Tongue (tissue), 2 donors: ENCODE measurements around the gene NFATC2IP. TPM values are rescaled to one million over a fixed set of nuclear protein-coding genes. Genes with fewer than 3 reads are reported as not detected.
"Not testable (repeated sequence)": the region's sequence is repeated elsewhere in the genome, so short reads cannot be mapped to it uniquely, and the experiment has no call there.

Experiments used
- DNase-seq: peaks from one replicate; pipeline ENCODE4 v3.0.0-alpha.2; 2015
- total RNA-seq: library from RNA; depleted of rRNA; stranded (reverse); fragments of >200 nt; gene quantifications from one replicate; pipeline ENCODE4 v1.2.3, GENCODE V29; 2014

The NFATC2IP gene
- total RNA-seq, 1 donor from 2014 or later: 19.1 TPM

DNA sequence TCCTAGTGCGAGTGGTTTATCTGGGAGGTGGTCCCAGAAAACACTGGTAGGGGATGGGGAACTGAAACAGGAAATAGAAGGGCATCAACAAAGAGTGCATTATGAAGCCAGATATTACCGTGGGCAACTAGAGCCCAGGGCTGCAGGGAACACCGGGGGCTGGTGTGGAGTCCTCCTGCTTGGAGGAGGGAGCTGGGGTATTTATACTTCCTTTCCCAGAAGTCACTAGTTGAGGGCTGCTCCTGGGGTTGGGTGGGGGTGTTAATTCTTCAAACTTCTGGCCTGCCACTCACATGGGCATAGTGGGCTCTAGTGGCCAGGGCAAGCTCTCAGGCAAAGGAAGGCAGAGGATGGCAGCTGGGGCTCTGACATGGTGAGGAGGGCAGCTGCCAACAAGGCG, 48.8 kb downstream of the NFATC2IP start:
- DNase-seq: no peak

DNA sequence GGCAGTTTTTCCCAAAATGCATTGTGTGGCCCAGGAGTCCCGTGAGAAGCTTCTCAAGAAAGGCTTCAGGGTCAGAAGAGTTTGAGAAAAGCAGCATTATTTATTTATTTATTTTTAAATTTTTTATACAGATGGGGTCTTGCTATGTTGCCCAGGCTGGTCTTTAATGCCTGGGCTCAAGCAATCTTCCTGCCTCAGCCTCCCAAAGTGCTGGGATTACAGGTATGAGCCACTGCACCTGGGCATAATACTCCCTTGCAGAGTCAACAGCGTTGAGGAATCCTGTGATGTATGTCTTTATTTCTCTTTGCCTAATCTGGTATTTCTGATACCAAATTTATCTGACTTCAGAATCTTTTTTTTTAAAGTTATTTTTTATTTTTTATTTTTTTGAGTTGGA, 49.3 kb downstream of the NFATC2IP start:
- no peak for DNase-seq

DNA sequence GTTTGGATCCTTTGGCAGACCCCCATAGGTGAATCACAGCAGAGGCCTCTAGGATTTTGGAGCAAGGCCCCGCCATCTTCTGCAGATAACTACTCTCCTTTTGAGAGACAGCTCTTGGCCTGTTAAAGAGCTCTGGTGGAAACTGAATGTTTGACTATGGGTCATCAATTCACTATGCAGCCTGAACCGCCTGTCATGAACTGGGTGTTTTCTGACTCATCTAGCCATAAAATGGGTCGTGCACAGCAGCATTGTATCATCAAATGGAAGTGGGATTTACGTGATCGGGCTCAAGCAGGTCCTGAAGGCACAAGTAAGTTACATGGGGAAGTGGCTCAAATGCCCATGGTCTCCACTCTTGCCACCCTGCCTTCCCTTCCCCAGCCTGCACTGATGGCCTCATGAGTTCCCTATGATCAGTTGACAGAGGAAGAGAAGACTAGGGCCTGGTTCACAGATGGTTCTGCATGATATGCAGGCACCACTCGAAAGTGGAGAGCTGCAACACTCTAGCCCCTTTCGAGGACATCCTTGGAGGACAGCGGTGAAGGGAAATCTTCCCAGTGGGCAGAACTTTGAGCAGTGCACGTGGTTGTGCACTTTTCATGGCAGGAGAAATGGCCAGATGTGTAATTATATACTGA, 53.9 kb downstream of the NFATC2IP start:
- not testable (repeated sequence) for DNase-seq

DNA sequence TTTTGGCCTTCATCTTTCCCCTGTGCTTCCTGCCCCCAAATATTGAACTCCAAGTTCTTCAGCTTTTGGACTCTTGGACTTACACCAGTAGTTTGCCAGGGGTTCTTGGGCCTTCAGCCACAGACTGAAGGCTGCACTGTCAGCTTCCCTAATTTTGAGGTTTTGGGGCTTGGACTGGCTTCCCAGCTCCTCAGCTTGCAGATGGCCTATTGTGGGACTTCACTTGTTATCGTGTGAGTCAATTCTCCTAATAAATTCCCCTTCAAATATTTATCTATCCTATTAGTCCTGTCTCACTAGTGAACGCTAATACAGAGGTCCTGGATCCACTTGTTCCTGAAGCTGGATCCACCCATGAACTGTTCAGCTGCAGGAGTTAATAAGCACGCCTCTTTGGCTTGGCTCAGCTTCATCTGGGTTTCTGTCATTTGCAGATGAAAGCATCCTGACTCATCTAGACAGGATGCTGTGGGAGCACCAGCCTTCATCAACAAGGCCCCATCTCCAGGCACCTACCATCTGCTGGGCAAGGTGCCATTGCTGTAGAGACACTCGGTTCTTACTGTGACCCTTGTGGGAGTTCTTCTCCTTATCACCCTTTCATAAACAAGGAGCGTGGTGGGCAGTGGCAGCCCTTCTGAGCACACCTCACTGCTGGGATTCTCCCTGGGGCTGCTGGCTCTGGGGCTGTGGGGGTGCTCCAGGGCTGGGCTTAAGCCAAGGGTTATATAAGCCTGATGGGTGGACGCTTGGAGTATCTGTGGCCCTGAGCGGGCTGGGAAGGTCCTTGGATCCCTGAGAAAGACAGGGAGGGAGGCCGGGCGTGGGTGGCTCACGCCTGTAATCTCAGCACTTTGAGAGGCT, 57.2 kb downstream of the NFATC2IP start:
- DNase-seq: no peak

DNA sequence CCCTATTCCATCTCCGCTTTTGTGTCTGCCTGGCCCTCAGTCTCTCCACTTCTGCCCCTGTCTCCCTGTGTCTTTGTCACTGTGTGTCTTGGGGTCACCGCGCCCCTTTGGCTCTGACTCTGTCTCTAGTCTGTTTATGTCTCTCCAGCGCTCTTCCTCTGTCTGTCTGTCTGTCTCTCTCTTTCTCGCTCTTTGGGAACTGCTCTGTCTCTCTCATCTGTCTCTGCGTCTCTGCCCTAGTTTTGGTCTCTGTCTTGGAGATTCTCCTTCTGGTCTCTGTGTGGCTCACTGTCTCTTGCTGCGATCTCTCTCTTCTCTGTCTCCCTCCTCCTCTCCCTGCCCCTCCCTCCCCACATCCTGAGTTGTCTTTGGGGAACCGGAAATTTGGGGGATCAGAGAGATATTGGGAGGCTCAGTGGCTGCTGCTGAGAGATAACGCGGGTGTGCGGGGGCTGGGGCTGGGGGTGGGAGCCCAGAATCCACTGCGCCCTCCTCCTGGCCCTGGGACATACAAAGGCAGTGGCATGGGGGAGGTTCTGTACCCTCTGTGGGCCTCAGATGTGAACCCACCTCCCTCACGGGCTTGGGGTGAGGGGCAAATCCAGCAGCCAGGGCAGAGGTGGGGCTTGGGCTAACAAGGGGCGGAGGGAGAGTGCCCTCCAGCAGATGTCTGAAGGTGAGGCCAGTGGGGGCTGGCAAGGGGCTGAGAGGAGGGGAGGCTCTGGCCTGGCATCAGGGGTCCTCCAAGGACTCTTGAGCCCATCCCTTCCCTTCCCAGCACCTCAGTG, 58.5 kb downstream of the NFATC2IP start:
- DNase-seq: no peak

DNA sequence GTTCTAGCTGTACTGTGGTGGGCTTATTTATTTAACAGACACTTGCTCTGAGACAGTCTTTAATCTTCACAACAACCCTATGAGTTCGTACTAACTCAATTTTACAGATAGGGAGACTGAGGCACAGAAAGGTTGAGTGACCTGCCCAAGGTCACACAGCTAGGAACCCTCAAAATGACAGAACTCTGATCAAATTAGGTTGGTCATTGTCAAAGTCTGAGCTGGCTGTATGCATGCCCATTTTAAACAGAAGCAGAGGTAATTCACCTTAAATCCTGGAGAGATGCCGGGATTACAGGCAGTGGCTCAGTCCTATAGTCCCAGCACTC, 59.1 kb downstream of the NFATC2IP start:
- no peak for DNase-seq

DNA sequence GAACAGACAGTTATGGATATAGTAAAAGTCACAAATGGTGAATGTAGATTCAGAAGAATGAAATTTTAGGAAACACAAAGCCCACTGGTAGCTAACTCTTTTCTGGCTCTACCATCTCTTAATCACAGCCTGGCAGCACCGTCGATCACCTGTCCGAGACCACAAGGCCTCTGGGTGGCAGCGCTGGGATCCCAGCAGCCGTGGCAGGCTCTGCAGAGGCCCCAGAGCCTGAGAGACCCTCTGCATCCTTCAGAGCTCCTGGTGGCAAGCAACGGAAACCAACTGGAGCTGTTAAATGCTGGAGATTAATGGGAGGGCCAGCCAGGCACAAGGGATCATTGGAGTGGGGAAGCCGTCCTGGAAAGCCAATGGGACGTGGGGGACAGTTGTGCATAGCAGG, 60.4 kb downstream of the NFATC2IP start:
- no peak for DNase-seq

DNA sequence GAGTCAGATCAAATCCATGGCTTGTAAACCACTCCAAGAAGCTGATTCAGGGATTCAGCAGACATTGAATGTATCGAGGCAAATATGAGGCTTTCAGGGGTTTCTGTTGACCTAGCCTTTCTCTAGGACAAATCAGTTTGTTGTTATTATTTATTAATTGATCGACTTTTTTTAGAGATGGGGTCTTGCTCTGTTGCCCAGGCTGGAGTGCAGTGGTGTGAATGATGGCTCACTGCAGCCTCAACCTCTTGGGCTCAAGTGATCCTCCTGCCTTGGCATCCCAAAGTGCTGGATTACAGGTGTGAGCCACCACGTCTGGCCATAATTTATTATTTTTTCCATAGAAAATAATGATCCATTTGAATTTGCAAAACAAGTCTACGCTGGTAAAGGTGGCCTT, 61.1 kb downstream of the NFATC2IP start:
- DNase-seq: no peak

DNA sequence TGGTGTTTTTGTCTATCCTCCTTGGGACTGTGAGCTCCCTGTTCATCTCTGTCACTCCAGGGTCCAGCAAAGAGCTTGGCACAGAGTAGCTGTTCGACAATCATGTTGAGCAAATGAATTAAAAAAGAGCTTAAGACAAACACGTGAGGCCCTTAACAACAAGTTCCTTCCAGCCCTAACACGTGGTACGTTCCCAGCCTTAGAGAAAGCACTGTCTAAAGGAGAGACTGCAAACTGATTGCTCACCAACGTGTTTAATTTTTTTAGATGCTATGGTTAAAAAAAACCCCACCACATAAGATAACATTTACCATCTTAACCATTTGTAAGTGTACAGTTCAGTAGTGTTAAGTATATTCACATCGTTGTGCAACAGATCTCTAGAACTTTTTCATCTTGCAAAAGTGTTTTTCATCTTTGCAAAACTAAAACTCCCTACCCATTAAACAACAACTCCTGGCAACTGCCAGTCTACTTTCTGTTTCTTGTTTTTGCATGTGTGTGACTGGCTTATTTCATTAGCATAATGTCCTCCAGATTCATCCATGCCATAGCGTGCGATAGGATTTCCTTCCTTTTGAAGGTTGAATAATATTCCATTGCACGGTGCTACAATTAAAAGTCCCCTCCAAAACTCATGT, 62.3 kb downstream of the NFATC2IP start:
- DNase-seq: no peak

DNA sequence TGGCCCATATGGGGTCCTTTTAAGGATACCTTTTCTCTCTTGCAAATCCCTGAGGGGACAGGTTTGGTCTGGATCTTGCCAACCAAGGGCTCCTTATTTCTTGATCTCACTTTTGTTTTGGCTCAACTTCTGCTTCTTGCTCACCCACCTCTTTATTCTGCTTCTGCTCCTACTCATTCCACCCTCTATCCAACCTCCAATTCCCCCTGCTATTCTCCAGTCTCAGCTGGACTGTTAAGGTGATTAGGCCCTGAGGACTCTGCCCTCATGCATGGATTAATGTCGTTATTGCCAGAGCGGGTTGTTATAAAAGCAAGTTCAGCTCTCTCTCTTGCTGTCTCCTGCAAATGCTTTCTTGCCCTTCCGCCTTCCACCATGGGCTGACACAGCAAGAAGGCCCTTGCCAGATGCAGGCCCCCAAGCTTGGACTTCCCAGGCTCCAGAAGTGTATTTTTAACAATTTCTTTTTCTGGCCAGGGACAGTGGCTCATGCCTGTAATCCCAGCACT, 63.9 kb downstream of the NFATC2IP start:
- DNase-seq: no peak

Other genes starting within 250 kb of the NFATC2IP start
- 102 TPM for gene EIF3C, start 239.5 kb upstream of the NFATC2IP start, total RNA-seq
- 7.4 TPM for gene NPIPB9, start 199.2 kb upstream of the NFATC2IP start, total RNA-seq
- 36.0 TPM for gene ATXN2L, start 127.9 kb upstream of the NFATC2IP start, total RNA-seq
- 82.1 TPM for gene TUFM, start 104.6 kb upstream of the NFATC2IP start, total RNA-seq
- 16.2 TPM for gene SH2B1, start 87.1 kb upstream of the NFATC2IP start, total RNA-seq
- 850 TPM for gene ATP2A1, start 72.4 kb upstream of the NFATC2IP start, total RNA-seq
- 30.7 TPM for gene RABEP2, start 25.7 kb upstream of the NFATC2IP start, total RNA-seq
- not detected for gene CD19, start 19.0 kb upstream of the NFATC2IP start, total RNA-seq
- gene SPNS1, start 23.8 kb downstream of the NFATC2IP start, total RNA-seq: 14.8 TPM
- 1.7 TPM for gene LAT, start 34.1 kb downstream of the NFATC2IP start, total RNA-seq